Astrocyte (in vitro differentiated cells and primary cell): ENCODE data around the gene AP1G2. TPM values are rescaled to one million over a fixed set of nuclear protein-coding genes. Genes with fewer than 3 reads are reported as not detected.

Experiments used
- DNase-seq: peaks from one replicate; pipeline ENCODE4 v3.0.0-alpha.2; 2010; ENCODE audit warnings: low read depth
- FAIRE-seq: peaks from 2 replicates; lab custom pipeline; 2011; peaks lifted over from hg19 to GRCh38; lab: Jason Lieb, UNC
- H2AFZ ChIP-seq: 2 replicates; pipeline ENCODE4 v1.6.0; 2012; ENCODE audit warnings: low read depth, low read length, inconsistent platforms
- H3K27ac ChIP-seq: 2 replicates; pipeline ENCODE4 v1.5.1; 2011; ENCODE audit warnings: low read depth, low read length, inconsistent platforms
- H3K27me3 ChIP-seq: 2 replicates; pipeline ENCODE4 v1.6.0; 2011; ENCODE audit warnings: low read length, inconsistent platforms; ENCODE audit not compliant: insufficient read depth
- H3K36me3 ChIP-seq: 2 replicates; pipeline ENCODE4 v1.5.1; 2011; ENCODE audit warnings: low read length, inconsistent platforms; ENCODE audit not compliant: insufficient read depth
- H3K4me1 ChIP-seq: 2 replicates; pipeline ENCODE4 v1.5.1; 2011; ENCODE audit warnings: low read length, inconsistent platforms; ENCODE audit not compliant: insufficient read depth
- H3K4me2 ChIP-seq: 2 replicates; pipeline ENCODE4 v1.6.0; 2012; ENCODE audit warnings: low read length, inconsistent platforms
- H3K4me3 ChIP-seq: 2 replicates; pipeline ENCODE4 v1.5.1; 2011; ENCODE audit warnings: low read depth, mild to moderate bottlenecking, low read length, inconsistent platforms; ENCODE audit not compliant: insufficient read depth
- H3K79me2 ChIP-seq: 2 replicates; pipeline ENCODE4 v1.6.0; 2012; ENCODE audit warnings: mild to moderate bottlenecking, low read length, inconsistent platforms; ENCODE audit not compliant: insufficient read depth
- H3K9ac ChIP-seq: 2 replicates; pipeline ENCODE4 v1.6.0; 2012; ENCODE audit warnings: mild to moderate bottlenecking, low read length, inconsistent platforms
- H3K9me3 ChIP-seq: 2 replicates; pipeline ENCODE4 v1.5.1; 2012; ENCODE audit warnings: low read depth, mild to moderate bottlenecking, low read length, inconsistent platforms; ENCODE audit not compliant: insufficient read depth
- H4K20me1 ChIP-seq: 2 replicates; pipeline ENCODE4 v1.6.0; 2012; ENCODE audit warnings: low read length, inconsistent platforms; ENCODE audit not compliant: insufficient read depth
- H3K27ac Mint-ChIP-seq: one replicate; pipeline ENCODE4 v1.8.0; 2021; ENCODE audit warnings: mild to moderate bottlenecking, mixed read lengths; ENCODE audit not compliant: unreplicated experiment
- H3K27me3 Mint-ChIP-seq: one replicate; pipeline ENCODE4 v1.8.0; 2021; ENCODE audit warnings: low read depth, mixed read lengths; ENCODE audit not compliant: unreplicated experiment
- H3K36me3 Mint-ChIP-seq: one replicate; pipeline ENCODE4 v1.8.0; 2021; ENCODE audit warnings: low read depth, mixed read lengths; ENCODE audit not compliant: unreplicated experiment
- H3K4me1 Mint-ChIP-seq: one replicate; pipeline ENCODE4 v1.8.0; 2021; ENCODE audit warnings: low read depth, mixed read lengths; ENCODE audit not compliant: unreplicated experiment
- H3K4me3 Mint-ChIP-seq: one replicate; pipeline ENCODE4 v1.8.0; 2021; ENCODE audit warnings: mild to moderate bottlenecking, moderate library complexity, mixed read lengths; ENCODE audit not compliant: unreplicated experiment
- H3K9me3 Mint-ChIP-seq: one replicate; pipeline ENCODE4 v1.8.0; 2021; ENCODE audit warnings: mild to moderate bottlenecking, mixed read lengths; ENCODE audit not compliant: unreplicated experiment
- CTCF ChIP-seq: IDR thresholded peaks from 2 replicates; pipeline ENCODE4 v1.5.1; 2011; ENCODE audit warnings: low read depth, mild to moderate bottlenecking, inconsistent platforms, low read length, moderate library complexity; ENCODE audit not compliant: insufficient read depth
- EZH2 ChIP-seq: IDR thresholded peaks from 2 replicates; pipeline ENCODE4 v1.6.1; 2012; ENCODE audit warnings: mild to moderate bottlenecking, low read length, inconsistent platforms; ENCODE audit not compliant: insufficient read depth
- total RNA-seq: library from RNA; stranded (reverse); gene quantifications from 2 replicates; pipeline ENCODE4 v1.2.1, GENCODE V29; 2021

AP1G2 gene
- total RNA-seq, 1 donor from 2014 or later: 80.9 TPM

GRCh38 chr14:23577004-23577681 is 9.6 kb upstream of the AP1G2 start:
- H3K4me3 ChIP-seq: no peak overlapping the region

GRCh38 chr14:23573384-23574015 is 5.9 kb upstream of the AP1G2 start:
- no peak for DNase-seq

More at GRCh38 chr14:23577004-23577681, 9.6 kb upstream of the AP1G2 start:
- H3K9ac ChIP-seq: no peak overlapping the region
- peaks cover 4% of the 10 kb centered on the region for H3K4me1 Mint-ChIP-seq
- peaks cover 48% of the 10 kb centered on the region for H3K27me3 ChIP-seq
- no peaks in the 10 kb centered on the region for H3K79me2 ChIP-seq
- H3K4me2 ChIP-seq: peak overlapping the region; percentile 15
- H3K9me3 ChIP-seq: no peaks in the 10 kb centered on the region
- H4K20me1 ChIP-seq: no peaks in the 10 kb centered on the region
- H3K27ac Mint-ChIP-seq: no peak overlapping the region
- peak overlapping the region; percentile 26 for H2AFZ ChIP-seq
- no peak overlapping the region for H3K27ac ChIP-seq
- no peaks in the 10 kb centered on the region for H3K36me3 Mint-ChIP-seq
- TF ChIP-seq CTCF (no peak), EZH2 (peak; percentile 90)
- no peaks in the 10 kb centered on the region for H3K4me1 ChIP-seq
- FAIRE-seq (no peak), DNase-seq (no peak)
- no peaks in the 10 kb centered on the region for H3K36me3 ChIP-seq
- peaks cover 49% of the 10 kb centered on the region for H3K27me3 Mint-ChIP-seq
- no peak overlapping the region for H3K4me3 Mint-ChIP-seq
- peaks cover 7% of the 10 kb centered on the region for H3K9me3 Mint-ChIP-seq

More at GRCh38 chr14:23573384-23574015, 5.9 kb upstream of the AP1G2 start:
- H3K4me3 ChIP-seq: no peak overlapping the region
- Mint-ChIP-seq H3K9me3 (peaks cover 7% of the 10 kb centered on the region), H3K36me3 (no peaks in the 10 kb centered on the region), H3K27me3 (peaks cover 29% of the 10 kb centered on the region), H3K4me3 (no peak overlapping the region), H3K4me1 (peaks cover 7% of the 10 kb centered on the region), H3K27ac (no peak overlapping the region)
- H2AFZ ChIP-seq: no peak overlapping the region
- H4K20me1 ChIP-seq: no peaks in the 10 kb centered on the region
- peaks cover 37% of the 10 kb centered on the region for H3K27me3 ChIP-seq
- TF ChIP-seq EZH2 (no peak), CTCF (no peak)
- no peaks in the 10 kb centered on the region for H3K9me3 ChIP-seq
- no peaks in the 10 kb centered on the region for H3K79me2 ChIP-seq
- H3K4me1 ChIP-seq: no peaks in the 10 kb centered on the region
- no peak for FAIRE-seq
- no peak overlapping the region for H3K27ac ChIP-seq
- H3K4me2 ChIP-seq: no peak overlapping the region
- no peak overlapping the region for H3K9ac ChIP-seq
- no peaks in the 10 kb centered on the region for H3K36me3 ChIP-seq
